Calu3 (cell line): Measurements from ENCODE around the gene SPINK2. TPM values are rescaled to one million over a fixed set of nuclear protein-coding genes. Genes with fewer than 3 reads are reported as not detected.

ENCODE experiments used
- BruUV-seq: library from RNA; stranded (reverse); fragments of 400-500 nt; replicated peaks from 2 replicates; lab custom pipeline; 2021; lab: Mats Ljungman, UMichigan
- CTCF ChIA-PET: fragments of 300-600 bp; sonication (Branson Sonifier 250); formaldehyde crosslinking; loops from one replicate; lab custom pipeline; 2022; ENCODE audit warnings: antibody characterized with exemption; lab: Charles Lee
- DNase-seq: peaks from one replicate; pipeline ENCODE4 v3.0.0; 2022
- H3K27ac Mint-ChIP-seq: one replicate; pipeline ENCODE4 v1.8.0; 2022; ENCODE audit warnings: mixed read lengths; ENCODE audit not compliant: unreplicated experiment
- H3K27me3 Mint-ChIP-seq: one replicate; pipeline ENCODE4 v1.8.0; 2022; ENCODE audit warnings: mixed read lengths; ENCODE audit not compliant: unreplicated experiment
- H3K36me3 Mint-ChIP-seq: one replicate; pipeline ENCODE4 v1.8.0; 2022; ENCODE audit warnings: mild to moderate bottlenecking, moderate library complexity, mixed read lengths; ENCODE audit not compliant: insufficient read depth, unreplicated experiment
- H3K4me1 Mint-ChIP-seq: one replicate; pipeline ENCODE4 v1.8.0; 2022; ENCODE audit warnings: mild to moderate bottlenecking, low read depth, mixed read lengths; ENCODE audit not compliant: unreplicated experiment
- H3K4me3 Mint-ChIP-seq: one replicate; pipeline ENCODE4 v1.8.0; 2022; ENCODE audit warnings: mild to moderate bottlenecking, low read depth, moderate library complexity, mixed read lengths; ENCODE audit not compliant: unreplicated experiment
- H3K9me3 Mint-ChIP-seq: one replicate; pipeline ENCODE4 v1.8.0; 2022; ENCODE audit warnings: low read depth, mixed read lengths; ENCODE audit not compliant: unreplicated experiment
- intact Hi-C: fragments of 100-400 bp; cut with micrococcal nuclease; formaldehyde crosslinking; loops from one replicate; pipeline ENCODE4 v1.10.0; 2022; ENCODE audit not compliant: unreplicated experiment
- total RNA-seq: library from RNA; stranded (reverse); gene quantifications from 2 replicates; pipeline ENCODE4 v1.2.3, GENCODE V29; 2022
- TF ChIP-seq, protein P1 (sequence below): fragments of 200-600 bp; IDR thresholded peaks from one replicate; pipeline ENCODE4 v1.8.0; 2022; ENCODE audit warnings: antibody characterized with exemption; ENCODE audit not compliant: unreplicated experiment

The SPINK2 gene
- total RNA-seq, 1 experiment from 2014 or later, result not detected

DNA sequence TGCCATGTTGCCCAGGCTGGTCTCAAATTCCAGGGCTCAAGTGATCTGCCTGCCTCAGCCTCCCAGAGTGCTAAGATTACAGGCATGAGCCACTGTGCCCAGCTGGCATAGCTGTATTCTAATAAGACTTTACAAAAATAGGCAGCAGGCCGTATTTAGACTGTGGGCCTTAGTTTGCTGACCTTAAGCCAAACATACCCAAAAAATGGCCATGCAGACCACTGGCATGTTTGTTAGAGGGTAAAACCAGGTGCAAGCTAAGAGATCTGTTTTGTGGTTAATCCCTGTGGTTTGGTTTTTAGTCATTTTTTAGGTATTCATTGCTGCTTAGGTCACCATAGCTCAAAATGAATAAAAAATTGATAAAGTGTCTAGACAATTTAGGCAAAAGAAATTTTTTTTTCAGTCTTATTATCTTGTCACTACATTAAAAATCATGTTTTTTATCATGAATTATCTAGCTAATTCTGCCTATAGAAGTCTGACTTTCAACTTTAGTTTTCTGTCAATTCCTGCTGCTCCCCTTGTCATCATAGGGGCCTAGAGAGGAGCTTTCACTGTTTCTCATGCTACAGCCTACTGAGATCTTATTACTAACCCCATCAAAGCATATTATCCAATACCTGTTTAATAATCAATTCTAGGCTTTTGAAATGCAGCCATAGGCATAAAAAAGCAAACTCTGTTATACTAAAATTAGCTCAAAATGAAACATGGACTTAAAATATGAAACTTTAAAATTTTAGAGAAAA, 7.5 kb upstream of the SPINK2 start:
- no peak for DNase-seq
- CTCF ChIA-PET, result no interaction called here

DNA sequence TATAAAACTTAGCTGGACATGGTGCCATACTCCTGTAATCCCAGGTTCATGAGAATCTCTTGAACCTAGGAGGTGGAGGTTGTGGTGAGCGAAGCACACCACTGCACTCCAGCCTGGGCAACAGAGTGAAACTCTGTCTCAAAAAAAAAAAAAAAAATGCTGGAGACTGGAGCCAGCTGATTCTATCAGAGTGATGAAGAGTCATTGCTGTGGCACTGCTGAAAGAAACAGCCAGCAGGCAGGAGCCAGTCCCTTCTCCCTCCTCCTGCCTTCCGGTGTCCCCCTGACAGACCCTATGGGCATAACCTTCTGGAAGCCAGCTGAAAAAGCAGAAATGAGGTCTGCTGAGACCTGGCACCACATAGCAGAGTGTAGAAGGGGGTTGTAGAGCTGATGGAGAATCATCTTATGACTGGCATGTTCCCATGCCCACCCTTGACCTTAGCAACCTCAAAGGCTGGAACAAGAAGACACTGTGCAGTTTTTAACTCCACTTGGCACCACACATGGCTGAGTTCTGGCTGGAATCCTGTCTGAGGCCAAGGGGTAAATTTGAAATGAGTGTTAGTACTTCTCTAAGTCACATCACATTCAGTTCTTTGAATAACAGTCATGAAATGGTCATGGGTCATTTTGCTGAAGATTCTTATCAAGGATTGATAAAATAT, 2.6 kb upstream of the SPINK2 start:
- H3K36me3 Mint-ChIP-seq, result peaks cover 7% of the 10 kb centered on the region
- no peak overlapping the region for H3K27ac Mint-ChIP-seq
- TF ChIP-seq, protein P1, sequence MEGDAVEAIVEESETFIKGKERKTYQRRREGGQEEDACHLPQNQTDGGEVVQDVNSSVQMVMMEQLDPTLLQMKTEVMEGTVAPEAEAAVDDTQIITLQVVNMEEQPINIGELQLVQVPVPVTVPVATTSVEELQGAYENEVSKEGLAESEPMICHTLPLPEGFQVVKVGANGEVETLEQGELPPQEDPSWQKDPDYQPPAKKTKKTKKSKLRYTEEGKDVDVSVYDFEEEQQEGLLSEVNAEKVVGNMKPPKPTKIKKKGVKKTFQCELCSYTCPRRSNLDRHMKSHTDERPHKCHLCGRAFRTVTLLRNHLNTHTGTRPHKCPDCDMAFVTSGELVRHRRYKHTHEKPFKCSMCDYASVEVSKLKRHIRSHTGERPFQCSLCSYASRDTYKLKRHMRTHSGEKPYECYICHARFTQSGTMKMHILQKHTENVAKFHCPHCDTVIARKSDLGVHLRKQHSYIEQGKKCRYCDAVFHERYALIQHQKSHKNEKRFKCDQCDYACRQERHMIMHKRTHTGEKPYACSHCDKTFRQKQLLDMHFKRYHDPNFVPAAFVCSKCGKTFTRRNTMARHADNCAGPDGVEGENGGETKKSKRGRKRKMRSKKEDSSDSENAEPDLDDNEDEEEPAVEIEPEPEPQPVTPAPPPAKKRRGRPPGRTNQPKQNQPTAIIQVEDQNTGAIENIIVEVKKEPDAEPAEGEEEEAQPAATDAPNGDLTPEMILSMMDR, result no peak
- peaks cover 11% of the 10 kb centered on the region for H3K27me3 Mint-ChIP-seq
- no peak overlapping the region for H3K4me3 Mint-ChIP-seq
- no peaks in the 10 kb centered on the region for H3K9me3 Mint-ChIP-seq
- intact Hi-C loops, result no loop called here
- H3K4me1 Mint-ChIP-seq, result no peaks in the 10 kb centered on the region
- no peak for DNase-seq
- CTCF ChIA-PET, result no interaction called here
- BruUV-seq, result no TSS peak

More for the DNA sequence above, 7.5 kb upstream of the SPINK2 start:
- H3K9me3 Mint-ChIP-seq, result no peaks in the 10 kb centered on the region
- intact Hi-C loops, result no loop called here
- no peaks in the 10 kb centered on the region for H3K4me1 Mint-ChIP-seq
- no TSS peak for BruUV-seq
- no peak overlapping the region for H3K27ac Mint-ChIP-seq
- no peak overlapping the region for H3K4me3 Mint-ChIP-seq
- TF ChIP-seq, protein P1, result no peak
- H3K36me3 Mint-ChIP-seq, result no peaks in the 10 kb centered on the region
- peaks cover under 1% of the 10 kb centered on the region for H3K27me3 Mint-ChIP-seq

DNA sequence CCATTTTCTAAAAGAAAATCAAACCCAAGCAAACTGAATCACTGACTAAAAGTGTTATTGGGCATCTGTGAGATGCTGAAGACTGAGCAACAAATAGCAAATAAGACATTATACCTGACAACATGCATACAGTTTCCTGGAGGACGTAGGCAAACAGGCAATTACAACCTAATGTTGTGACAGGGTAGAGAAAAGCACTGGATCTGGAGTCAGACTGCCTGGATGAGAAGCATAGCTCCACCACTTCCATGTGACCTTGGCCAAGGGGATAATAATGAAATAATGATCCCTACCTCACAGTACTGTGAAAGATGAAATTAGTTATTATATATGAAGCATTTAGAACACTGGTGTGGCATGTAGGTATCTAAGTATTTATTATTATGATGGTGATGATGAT, 2.7 kb downstream of the SPINK2 start:
- BruUV-seq, result no TSS peak
- intact Hi-C loops, result no loop called here
- H3K27ac Mint-ChIP-seq, result no peak overlapping the region

DNA sequence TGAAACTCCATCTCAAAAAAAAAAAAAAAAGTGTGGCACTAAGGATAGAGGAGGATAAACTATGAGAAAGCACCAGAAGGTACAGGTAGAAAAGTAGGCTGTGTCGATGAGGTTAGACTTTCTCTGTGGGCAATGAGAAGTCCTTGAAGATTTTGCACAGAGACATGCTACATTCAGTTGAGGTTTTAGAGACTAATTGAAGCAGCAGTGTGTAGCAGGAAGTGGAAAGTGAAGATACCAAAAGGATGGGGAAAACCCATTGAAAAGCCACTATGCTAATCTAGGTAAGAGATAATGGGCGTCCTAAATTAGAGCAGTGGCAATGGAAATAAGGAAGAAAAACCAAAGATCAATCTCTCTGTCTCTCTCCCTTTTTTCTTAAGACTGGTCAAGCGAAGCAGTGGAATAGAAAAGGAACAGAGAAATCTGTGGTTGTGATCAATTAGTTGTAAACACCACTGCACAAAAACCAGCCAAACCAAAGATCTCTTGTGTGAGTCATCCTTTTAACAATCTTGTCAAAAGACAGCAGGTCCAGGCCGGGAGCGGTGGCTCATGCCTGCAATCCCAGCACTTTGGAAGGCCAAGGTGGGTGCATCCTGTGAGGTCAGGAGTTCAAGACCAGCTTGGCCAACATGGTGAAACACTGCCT, 3.5 kb downstream of the SPINK2 start:
- H3K9me3 Mint-ChIP-seq, result no peaks in the 10 kb centered on the region
- H3K4me3 Mint-ChIP-seq, result no peak overlapping the region
- no peak overlapping the region for H3K27ac Mint-ChIP-seq
- BruUV-seq, result no TSS peak
- intact Hi-C loops, result no loop called here
- H3K4me1 Mint-ChIP-seq, result no peaks in the 10 kb centered on the region
- CTCF ChIA-PET, result no interaction called here
- DNase-seq, result no peak
- H3K27me3 Mint-ChIP-seq, result peaks cover under 1% of the 10 kb centered on the region
- peaks cover 7% of the 10 kb centered on the region for H3K36me3 Mint-ChIP-seq
- TF ChIP-seq, protein P1, result no peak

More for the DNA sequence above, 2.7 kb downstream of the SPINK2 start:
- Mint-ChIP-seq H3K36me3 (peaks cover 7% of the 10 kb centered on the region), H3K4me1 (no peaks in the 10 kb centered on the region), H3K27me3 (peaks cover 9% of the 10 kb centered on the region), H3K4me3 (no peak overlapping the region), H3K9me3 (no peaks in the 10 kb centered on the region)
- DNase-seq, result no peak
- TF ChIP-seq, protein P1, result no peak
- CTCF ChIA-PET, result no interaction called here
